ENCODE results near the gene HERC6. TPM values are rescaled to one million over a fixed set of nuclear protein-coding genes. Genes with fewer than 3 reads are reported as not detected.
"Not testable (repeated sequence)": the region's sequence is repeated elsewhere in the genome, so short reads cannot be mapped to it uniquely, and the experiment has no call there.

The HERC6 gene
- polyA plus RNA-seq, 1 experiment, result 1.5 TPM

DNA sequence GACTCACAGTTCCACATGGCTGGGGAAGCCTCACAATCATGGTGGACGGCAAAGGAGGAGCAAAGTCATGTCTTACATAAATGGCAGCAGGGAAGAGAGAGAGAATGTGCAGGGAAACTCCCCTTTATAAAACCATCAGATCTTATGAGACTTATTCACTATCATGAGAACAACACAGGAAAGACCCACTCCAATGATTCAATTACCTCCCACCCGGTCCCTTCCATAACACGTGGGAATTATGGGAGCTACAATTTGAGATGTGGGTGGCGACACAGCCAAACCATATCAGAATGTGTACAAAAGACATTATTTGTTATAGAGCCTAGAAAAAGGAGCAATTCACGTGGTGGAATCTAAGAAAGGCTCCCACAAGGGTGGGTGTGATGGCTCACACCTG, 10.8 kb upstream of the HERC6 start:
- H3K4me3 ChIP-seq (ENCODE audit: low read depth, low read length), result no peak overlapping the region
- ChIA-PET CTCF (interaction anchor here (4.7 kb wide), 1 partner anchor 147 kb away, joined by 27 read pairs; no protein-coding TSS in a partner anchor), POLR2A (no interaction called here)
- H3K27ac ChIP-seq (ENCODE audit: low read depth, low read length), result no peak overlapping the region
- TF ChIP-seq, protein P1, sequence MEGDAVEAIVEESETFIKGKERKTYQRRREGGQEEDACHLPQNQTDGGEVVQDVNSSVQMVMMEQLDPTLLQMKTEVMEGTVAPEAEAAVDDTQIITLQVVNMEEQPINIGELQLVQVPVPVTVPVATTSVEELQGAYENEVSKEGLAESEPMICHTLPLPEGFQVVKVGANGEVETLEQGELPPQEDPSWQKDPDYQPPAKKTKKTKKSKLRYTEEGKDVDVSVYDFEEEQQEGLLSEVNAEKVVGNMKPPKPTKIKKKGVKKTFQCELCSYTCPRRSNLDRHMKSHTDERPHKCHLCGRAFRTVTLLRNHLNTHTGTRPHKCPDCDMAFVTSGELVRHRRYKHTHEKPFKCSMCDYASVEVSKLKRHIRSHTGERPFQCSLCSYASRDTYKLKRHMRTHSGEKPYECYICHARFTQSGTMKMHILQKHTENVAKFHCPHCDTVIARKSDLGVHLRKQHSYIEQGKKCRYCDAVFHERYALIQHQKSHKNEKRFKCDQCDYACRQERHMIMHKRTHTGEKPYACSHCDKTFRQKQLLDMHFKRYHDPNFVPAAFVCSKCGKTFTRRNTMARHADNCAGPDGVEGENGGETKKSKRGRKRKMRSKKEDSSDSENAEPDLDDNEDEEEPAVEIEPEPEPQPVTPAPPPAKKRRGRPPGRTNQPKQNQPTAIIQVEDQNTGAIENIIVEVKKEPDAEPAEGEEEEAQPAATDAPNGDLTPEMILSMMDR (IDR thresholded peaks at IDR 0.05; ENCODE audit: low read depth, low read length), result no peak
- no peaks in the 10 kb centered on the region for H3K9me3 ChIP-seq (ENCODE audit: control insufficient read depth, insufficient read depth, low read length)
- no peaks in the 10 kb centered on the region for H3K27me3 ChIP-seq (ENCODE audit: control insufficient read depth, insufficient read depth, low read length)
- DNase-seq (ENCODE audit: low read depth, low spot score), result no peak

DNA sequence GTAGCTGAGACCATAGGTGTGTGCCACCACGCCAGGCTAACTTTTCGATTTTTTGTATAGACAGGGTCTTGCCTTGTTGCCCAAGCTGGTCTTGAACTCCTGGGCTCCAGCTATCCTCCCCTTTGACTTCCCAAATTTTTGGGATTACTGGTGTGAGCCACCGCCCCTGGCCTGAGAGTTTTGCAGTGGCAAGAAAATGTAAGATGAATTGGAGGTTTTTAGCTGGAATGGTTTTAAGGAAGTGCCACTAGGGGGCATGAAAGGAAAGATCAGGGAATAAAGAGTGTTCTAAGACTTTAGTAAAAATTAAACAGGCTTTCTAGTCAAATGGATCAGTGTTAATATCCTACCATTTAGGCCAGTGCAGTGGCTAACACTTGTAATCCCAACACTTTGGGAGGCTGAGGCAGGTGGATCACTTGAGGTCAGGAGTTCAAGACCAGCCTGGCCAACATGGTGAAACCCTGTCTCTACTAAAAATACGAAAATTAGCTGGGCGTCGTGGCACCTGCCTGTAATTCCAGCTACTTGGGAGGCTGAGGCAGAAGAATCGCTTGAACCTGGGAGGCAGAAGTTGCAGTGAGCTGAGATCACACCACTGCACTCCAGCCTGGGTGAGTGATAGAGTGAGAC, 9.4 kb upstream of the HERC6 start:
- H3K4me3 ChIP-seq (ENCODE audit: low read depth, low read length); POLR2A ChIA-PET; H3K9me3 ChIP-seq (ENCODE audit: control insufficient read depth, insufficient read depth, low read length); DNase-seq (ENCODE audit: low read depth, low spot score); H3K27ac ChIP-seq (ENCODE audit: low read depth, low read length); H3K27me3 ChIP-seq (ENCODE audit: control insufficient read depth, insufficient read depth, low read length): not testable (repeated sequence)
- CTCF ChIA-PET, result interaction anchor here (0.7 to 4.7 kb wide), 11 partner anchors 9 to 661 kb away, joined by 3 to 27 read pairs (median 3); partner anchors contain the start of gene HERC6
- TF ChIP-seq, protein P1 (IDR thresholded peaks at IDR 0.05; ENCODE audit: low read depth, low read length), result peak; percentile 69

DNA sequence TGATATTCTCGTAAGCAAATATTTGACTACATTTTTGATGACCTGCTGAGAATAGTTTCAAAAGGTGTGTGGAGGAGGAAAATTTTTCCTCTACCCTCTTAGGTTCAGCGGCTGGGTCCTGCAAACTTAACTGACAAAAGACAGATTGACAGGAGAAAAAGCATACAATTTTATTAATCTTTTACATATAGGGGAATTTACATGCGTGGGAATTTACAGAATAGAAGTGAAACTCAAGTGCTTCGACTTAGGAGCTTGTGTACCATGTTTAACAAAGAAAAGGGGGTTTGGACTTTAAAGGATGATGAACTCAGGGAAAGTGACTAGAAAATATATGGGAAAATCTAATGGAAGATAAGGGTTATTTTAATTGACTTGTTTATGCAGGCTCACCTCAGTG, 2.5 kb downstream of the HERC6 start:
- CTCF ChIA-PET, result no interaction called here
- no peak overlapping the region for H3K27ac ChIP-seq (ENCODE audit: low read depth, low read length)
- TF ChIP-seq, protein P1 (IDR thresholded peaks at IDR 0.05; ENCODE audit: low read depth, low read length), result no peak
- POLR2A ChIA-PET, result interaction anchor here (0.7 kb wide), 1 partner anchor 97 kb away, joined by 16 read pairs; the partner anchor contains the start of gene PPM1K
- H3K27me3 ChIP-seq (ENCODE audit: control insufficient read depth, insufficient read depth, low read length), result peaks cover 3% of the 10 kb centered on the region
- H3K9me3 ChIP-seq (ENCODE audit: control insufficient read depth, insufficient read depth, low read length), result no peaks in the 10 kb centered on the region; the same call in 1 of the 2 replicates
- no peak overlapping the region for H3K4me3 ChIP-seq (ENCODE audit: low read depth, low read length)
- DNase-seq (ENCODE audit: low read depth, low spot score), result no peak

DNA sequence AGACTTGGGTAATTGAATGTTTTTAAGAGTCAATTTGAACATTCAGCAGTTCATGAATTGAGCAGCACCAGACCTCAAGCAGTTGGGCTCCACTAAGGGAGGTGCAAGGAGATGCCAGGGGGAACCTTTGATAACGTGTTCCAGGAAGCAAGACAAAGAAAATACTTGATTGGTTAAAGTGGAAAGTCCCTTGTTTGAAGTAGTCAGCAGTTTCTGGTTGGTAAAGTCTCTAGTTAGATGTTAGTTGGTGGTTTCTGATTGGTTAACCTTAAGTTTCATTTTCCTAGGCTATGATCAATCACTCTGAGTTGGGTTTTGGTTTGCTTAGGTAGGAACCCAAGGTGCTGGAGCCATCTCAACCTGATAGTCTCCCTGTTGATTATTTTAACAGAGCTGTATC, 4.0 kb downstream of the HERC6 start:
- Histone ChIP-seq H3K9me3 (ENCODE audit: control insufficient read depth, insufficient read depth, low read length) (no peaks in the 10 kb centered on the region; the same call in 1 of the 2 replicates), H3K27me3 (ENCODE audit: control insufficient read depth, insufficient read depth, low read length) (peaks cover 3% of the 10 kb centered on the region), H3K4me3 (ENCODE audit: low read depth, low read length) (no peak overlapping the region), H3K27ac (ENCODE audit: low read depth, low read length) (no peak overlapping the region)
- DNase-seq (ENCODE audit: low read depth, low spot score), result no peak
- ChIA-PET POLR2A (no interaction called here), CTCF (no interaction called here)
- TF ChIP-seq, protein P1 (IDR thresholded peaks at IDR 0.05; ENCODE audit: low read depth, low read length), result no peak

DNA sequence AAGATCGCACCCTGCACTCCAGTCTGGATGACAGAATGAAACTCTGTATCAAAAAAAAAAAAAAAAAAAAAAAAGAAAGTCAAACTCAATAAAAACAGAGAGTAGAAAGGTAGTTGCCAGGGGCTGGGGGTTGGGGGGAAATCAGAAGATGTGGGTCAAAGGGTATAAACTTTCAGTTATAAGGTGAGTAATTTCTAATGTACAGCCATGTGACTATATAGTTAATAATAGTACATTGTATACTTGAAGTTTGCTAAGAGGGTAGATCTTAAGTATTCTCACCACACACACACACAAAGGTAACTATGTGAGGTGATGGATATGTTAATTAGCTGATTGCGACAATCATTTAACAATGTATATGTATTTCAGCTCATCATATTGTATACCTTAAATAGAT, 11.5 kb downstream of the HERC6 start:
- ChIA-PET CTCF (no interaction called here), POLR2A (no interaction called here)
- DNase-seq (ENCODE audit: low read depth, low spot score), result no peak
- TF ChIP-seq, protein P1 (IDR thresholded peaks at IDR 0.05; ENCODE audit: low read depth, low read length), result no peak
- H3K27me3 ChIP-seq (ENCODE audit: control insufficient read depth, insufficient read depth, low read length), result no peaks in the 10 kb centered on the region
- no peak overlapping the region for H3K4me3 ChIP-seq (ENCODE audit: low read depth, low read length)
- H3K27ac ChIP-seq (ENCODE audit: low read depth, low read length), result no peak overlapping the region
- H3K9me3 ChIP-seq (ENCODE audit: control insufficient read depth, insufficient read depth, low read length), result no peaks in the 10 kb centered on the region
